Erythroblast (primary cell): ENCODE results near the gene TACR1.

Experiments used
- GATA1 ChIP-seq: IDR thresholded peaks from 2 replicates; pipeline ENCODE4 v1.6.1; 2011; ENCODE audit warnings: low read depth, mild to moderate bottlenecking, control low read depth, low read length, moderate library complexity
- POLR2A ChIP-seq: IDR thresholded peaks from 2 replicates; pipeline ENCODE4 v1.6.1; 2011; ENCODE audit warnings: mild to moderate bottlenecking, low read length

DNA sequence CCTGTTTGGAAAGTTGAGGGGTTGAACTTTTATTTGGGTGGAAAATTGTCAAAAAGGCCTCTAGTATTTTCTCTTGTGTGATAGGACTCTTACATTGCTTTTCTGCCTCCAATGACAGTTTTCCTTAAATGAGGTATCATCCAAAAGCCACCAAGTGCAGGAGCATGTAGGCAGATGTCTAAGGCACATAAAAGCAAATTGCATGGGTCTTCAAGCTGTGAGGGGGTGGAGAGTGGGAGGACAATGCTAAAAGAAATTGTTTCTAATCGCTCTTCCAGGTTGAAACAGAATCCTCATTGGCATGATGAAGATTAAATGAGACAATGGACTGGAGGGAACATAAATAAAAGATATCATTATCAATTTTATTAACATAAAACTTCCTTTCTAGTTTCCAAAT lies 6.8 kb downstream of the TACR1 start:
- TF ChIP-seq POLR2A (no peak), GATA1 (no peak)
